Gastrocnemius medialis (tissue), 4 donors: ENCODE results near the gene TMEM119.

Experiments used
- CTCF ChIP-seq, 5 experiments: fragments of 450-650 bp in 3 of 5; fragments of 200-600 bp in 2 of 5; sonication (generic) in 2 of 5; IDR thresholded peaks in 4 of 5; conservative IDR thresholded peaks in 1 of 5; 1 replicate in 4 of 5; 2 replicates in 1 of 5; pipeline ENCODE4 v1.5.1; 2016 to 2019; ENCODE audit warnings: antibody characterized with exemption in 5 of 5, mild to moderate bottlenecking in 3 of 5, moderate library complexity in 3 of 5
- POLR2A ChIP-seq, 2 donors: fragments of 450-650 bp; IDR thresholded peaks; one replicate each; pipeline ENCODE4 v1.6.1; 2017; ENCODE audit warnings: antibody characterized with exemption in 2 of 2, mild to moderate bottlenecking in 2 of 2, moderate library complexity in 2 of 2

- no peak for TF ChIP-seq CTCF (IDR thresholded peaks at IDR 0.05 in 4 of 5, conservative IDR thresholded peaks at IDR 0.05 in 1 of 5)
- no peak for TF ChIP-seq POLR2A (IDR thresholded peaks at IDR 0.05)
Measured at GRCh38 chr12:108646600-108647579, 49.0 kb upstream of the TMEM119 start.
